ENCODE results near the gene PYCARD. TPM values are rescaled to one million over a fixed set of nuclear protein-coding genes. Genes with fewer than 3 reads are reported as not detected.

PYCARD gene
- polyA plus RNA-seq, 1 donor from 2014 or later: not detected

DNA sequence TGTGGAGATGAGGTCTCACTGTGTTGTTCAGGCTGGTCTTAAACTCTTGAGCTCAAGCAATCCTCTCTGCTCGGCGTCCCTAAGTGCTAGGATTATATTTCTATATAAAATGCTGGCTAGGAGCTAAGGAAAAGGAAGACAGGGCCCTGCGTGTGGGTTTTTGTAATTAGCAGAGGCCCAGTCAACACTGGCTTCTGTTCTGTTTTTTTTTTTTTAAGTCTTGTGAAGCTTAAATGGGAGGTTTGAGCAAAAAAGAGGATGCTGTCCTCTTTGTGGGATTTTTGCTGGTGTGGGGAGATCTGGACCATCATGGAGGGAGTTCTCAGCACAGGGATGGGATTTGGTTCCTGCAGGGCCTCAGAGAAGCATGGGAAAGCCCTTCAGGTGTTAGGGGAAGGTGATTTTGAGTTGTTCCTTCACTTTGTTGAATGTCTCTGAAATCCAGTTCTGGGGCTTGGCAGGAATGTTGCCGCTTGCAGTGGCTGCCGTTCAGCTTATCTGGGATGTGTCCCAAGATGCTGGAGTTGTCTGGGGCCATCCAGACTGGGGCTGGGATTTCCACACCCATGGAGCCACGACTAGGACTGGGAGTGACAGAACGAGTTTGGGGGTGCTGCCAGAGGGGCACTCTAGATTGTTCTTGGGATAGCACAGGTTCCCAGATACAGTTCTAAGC is 4.2 kb downstream of the PYCARD start:
- H3K27me3 ChIP-seq (ENCODE audit: insufficient read depth, low read depth, low read length): peaks cover 24% of the 10 kb centered on the region

GRCh38 chr16:31196324-31197088 is 6.1 kb downstream of the PYCARD start:
- Histone ChIP-seq H3K36me3 (ENCODE audit: insufficient read depth, low read length) (peaks cover 14% of the 10 kb centered on the region), H3K4me2 (ENCODE audit: low read length) (no peak overlapping the region)
- TF ChIP-seq TAF1 (IDR thresholded peaks at IDR 0.05; ENCODE audit: low read depth) (no peak), MXI1 (conservative IDR thresholded peaks at IDR 0.05; ENCODE audit: poor library complexity, severe bottlenecking) (no peak), EZH2 (IDR thresholded peaks at IDR 0.05; ENCODE audit: borderline replicate concordance, insufficient read depth, low read length, poor library complexity, severe bottlenecking) (no peak), RAD21 (conservative IDR thresholded peaks at IDR 0.05) (no peak), POLR2AphosphoS5 (IDR thresholded peaks at IDR 0.05) (no peak), SMC3 (conservative IDR thresholded peaks at IDR 0.05; ENCODE audit: poor library complexity) (no peak)
- TF ChIP-seq, protein P1, sequence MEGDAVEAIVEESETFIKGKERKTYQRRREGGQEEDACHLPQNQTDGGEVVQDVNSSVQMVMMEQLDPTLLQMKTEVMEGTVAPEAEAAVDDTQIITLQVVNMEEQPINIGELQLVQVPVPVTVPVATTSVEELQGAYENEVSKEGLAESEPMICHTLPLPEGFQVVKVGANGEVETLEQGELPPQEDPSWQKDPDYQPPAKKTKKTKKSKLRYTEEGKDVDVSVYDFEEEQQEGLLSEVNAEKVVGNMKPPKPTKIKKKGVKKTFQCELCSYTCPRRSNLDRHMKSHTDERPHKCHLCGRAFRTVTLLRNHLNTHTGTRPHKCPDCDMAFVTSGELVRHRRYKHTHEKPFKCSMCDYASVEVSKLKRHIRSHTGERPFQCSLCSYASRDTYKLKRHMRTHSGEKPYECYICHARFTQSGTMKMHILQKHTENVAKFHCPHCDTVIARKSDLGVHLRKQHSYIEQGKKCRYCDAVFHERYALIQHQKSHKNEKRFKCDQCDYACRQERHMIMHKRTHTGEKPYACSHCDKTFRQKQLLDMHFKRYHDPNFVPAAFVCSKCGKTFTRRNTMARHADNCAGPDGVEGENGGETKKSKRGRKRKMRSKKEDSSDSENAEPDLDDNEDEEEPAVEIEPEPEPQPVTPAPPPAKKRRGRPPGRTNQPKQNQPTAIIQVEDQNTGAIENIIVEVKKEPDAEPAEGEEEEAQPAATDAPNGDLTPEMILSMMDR (IDR thresholded peaks at IDR 0.05; ENCODE audit: poor library complexity, severe bottlenecking): no peak
- TF ChIP-seq, protein P2, sequence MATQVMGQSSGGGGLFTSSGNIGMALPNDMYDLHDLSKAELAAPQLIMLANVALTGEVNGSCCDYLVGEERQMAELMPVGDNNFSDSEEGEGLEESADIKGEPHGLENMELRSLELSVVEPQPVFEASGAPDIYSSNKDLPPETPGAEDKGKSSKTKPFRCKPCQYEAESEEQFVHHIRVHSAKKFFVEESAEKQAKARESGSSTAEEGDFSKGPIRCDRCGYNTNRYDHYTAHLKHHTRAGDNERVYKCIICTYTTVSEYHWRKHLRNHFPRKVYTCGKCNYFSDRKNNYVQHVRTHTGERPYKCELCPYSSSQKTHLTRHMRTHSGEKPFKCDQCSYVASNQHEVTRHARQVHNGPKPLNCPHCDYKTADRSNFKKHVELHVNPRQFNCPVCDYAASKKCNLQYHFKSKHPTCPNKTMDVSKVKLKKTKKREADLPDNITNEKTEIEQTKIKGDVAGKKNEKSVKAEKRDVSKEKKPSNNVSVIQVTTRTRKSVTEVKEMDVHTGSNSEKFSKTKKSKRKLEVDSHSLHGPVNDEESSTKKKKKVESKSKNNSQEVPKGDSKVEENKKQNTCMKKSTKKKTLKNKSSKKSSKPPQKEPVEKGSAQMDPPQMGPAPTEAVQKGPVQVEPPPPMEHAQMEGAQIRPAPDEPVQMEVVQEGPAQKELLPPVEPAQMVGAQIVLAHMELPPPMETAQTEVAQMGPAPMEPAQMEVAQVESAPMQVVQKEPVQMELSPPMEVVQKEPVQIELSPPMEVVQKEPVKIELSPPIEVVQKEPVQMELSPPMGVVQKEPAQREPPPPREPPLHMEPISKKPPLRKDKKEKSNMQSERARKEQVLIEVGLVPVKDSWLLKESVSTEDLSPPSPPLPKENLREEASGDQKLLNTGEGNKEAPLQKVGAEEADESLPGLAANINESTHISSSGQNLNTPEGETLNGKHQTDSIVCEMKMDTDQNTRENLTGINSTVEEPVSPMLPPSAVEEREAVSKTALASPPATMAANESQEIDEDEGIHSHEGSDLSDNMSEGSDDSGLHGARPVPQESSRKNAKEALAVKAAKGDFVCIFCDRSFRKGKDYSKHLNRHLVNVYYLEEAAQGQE (IDR thresholded peaks at IDR 0.05; ENCODE audit: borderline replicate concordance): no peak

More for the DNA sequence above, 4.2 kb downstream of the PYCARD start:
- H3K4me3 ChIP-seq (ENCODE audit: low read length): no peak overlapping the region
- H3K27ac ChIP-seq (ENCODE audit: low read length): no peak overlapping the region
- no peaks in the 10 kb centered on the region for H3F3A ChIP-seq (ENCODE audit: insufficient read depth, low read length, poor library complexity, severe bottlenecking)
- peaks cover 6% of the 10 kb centered on the region for H4K20me1 ChIP-seq (ENCODE audit: insufficient read depth)
- no peaks in the 10 kb centered on the region for H3K9me2 ChIP-seq (ENCODE audit: insufficient read depth, low read length)
- H3K79me2 ChIP-seq (replicated peaks; ENCODE audit: insufficient read depth, low read length): no peaks in the 10 kb centered on the region
- H3K9ac ChIP-seq (ENCODE audit: low read length): no peak overlapping the region
- no peaks in the 10 kb centered on the region for H3K9me3 ChIP-seq (ENCODE audit: low read length)
- no peak overlapping the region for H3K4me2 ChIP-seq (ENCODE audit: low read length)
- peaks cover 9% of the 10 kb centered on the region for H3K36me3 ChIP-seq (ENCODE audit: insufficient read depth, low read length)
- TF ChIP-seq, protein P1 (IDR thresholded peaks at IDR 0.05; ENCODE audit: poor library complexity, severe bottlenecking): no peak
- no peak for TF ChIP-seq MXI1 (conservative IDR thresholded peaks at IDR 0.05; ENCODE audit: poor library complexity, severe bottlenecking)
- no peak for TF ChIP-seq SMC3 (conservative IDR thresholded peaks at IDR 0.05; ENCODE audit: poor library complexity)
- TF ChIP-seq RAD21 (conservative IDR thresholded peaks at IDR 0.05): no peak
- TF ChIP-seq EP300 (conservative IDR thresholded peaks at IDR 0.05; ENCODE audit: poor library complexity, severe bottlenecking): no peak
- TF ChIP-seq EZH2 (IDR thresholded peaks at IDR 0.05; ENCODE audit: borderline replicate concordance, insufficient read depth, low read length, poor library complexity, severe bottlenecking): no peak
- no peak for TF ChIP-seq TAF1 (IDR thresholded peaks at IDR 0.05; ENCODE audit: low read depth)
- TF ChIP-seq, protein P2 (IDR thresholded peaks at IDR 0.05; ENCODE audit: borderline replicate concordance): no peak
- TF ChIP-seq POLR2AphosphoS5 (IDR thresholded peaks at IDR 0.05): no peak
- H2AFZ ChIP-seq (ENCODE audit: low read depth, low read length): no peak overlapping the region

More at GRCh38 chr16:31196324-31197088, 6.1 kb downstream of the PYCARD start:
- H3K9me3 ChIP-seq (ENCODE audit: low read length): no peaks in the 10 kb centered on the region
- H3K27ac ChIP-seq (ENCODE audit: low read length): no peak overlapping the region
- no peak overlapping the region for H3K4me3 ChIP-seq (ENCODE audit: low read length)
- no peaks in the 10 kb centered on the region for H3K9me2 ChIP-seq (ENCODE audit: insufficient read depth, low read length)
- no peak overlapping the region for H3K9ac ChIP-seq (ENCODE audit: low read length)
- peaks cover 7% of the 10 kb centered on the region for H4K20me1 ChIP-seq (ENCODE audit: insufficient read depth)
- H3K27me3 ChIP-seq (ENCODE audit: insufficient read depth, low read depth, low read length): peaks cover 5% of the 10 kb centered on the region
- H2AFZ ChIP-seq (ENCODE audit: low read depth, low read length): no peak overlapping the region
- no peaks in the 10 kb centered on the region for H3F3A ChIP-seq (ENCODE audit: insufficient read depth, low read length, poor library complexity, severe bottlenecking)
- no peaks in the 10 kb centered on the region for H3K79me2 ChIP-seq (replicated peaks; ENCODE audit: insufficient read depth, low read length)

Data from neural cell (in vitro differentiated cells).